ENCODE measurements around the gene TADA2A.

Gene TADA2A

DNA sequence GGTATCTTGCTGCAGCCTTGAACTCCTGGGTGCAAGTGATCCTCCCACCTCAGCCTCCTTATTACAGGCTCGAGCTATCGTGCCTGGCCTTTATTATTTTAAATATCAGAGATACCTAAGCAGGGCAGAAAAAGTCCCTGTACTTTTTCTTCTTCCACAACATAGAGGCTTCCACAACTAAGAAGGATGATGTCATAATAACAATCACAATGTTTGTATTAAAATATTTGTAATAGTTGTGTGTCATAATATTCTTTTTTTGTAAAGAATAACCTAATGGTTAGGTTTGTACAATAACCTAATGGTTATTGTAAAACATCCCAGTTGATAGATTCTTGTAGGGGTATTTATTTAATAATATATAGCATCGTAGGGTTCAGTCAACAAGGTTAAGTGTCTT is 56.4 kb downstream of the TADA2A start:
- FAIRE-seq, result no peak

DNA sequence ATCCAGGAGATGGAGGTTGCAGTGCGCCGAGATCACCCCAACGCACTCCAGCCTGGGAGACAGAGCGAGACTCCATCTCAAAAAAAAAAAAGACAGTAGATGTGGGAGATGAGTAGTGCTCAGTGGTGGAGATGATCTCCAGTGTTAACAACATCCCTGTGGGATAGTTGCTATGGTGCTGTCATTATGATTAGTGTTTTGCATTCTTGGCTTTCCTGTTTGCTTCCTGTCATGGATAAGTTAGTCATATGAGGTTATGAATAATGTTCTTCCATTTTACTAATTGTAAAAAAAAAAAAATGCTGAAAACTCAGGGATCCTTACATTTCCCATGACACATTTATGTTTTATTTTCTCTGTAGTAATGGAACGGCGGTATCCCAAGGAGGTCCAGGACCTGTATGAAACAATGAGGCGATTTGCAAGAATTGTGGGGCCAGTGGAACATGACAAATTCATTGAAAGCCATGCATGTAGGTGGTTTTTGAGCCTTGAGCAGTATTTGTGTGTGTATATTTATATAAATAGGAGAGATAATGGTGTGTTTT is 58.5 kb downstream of the TADA2A start:
- FAIRE-seq, result no peak

DNA sequence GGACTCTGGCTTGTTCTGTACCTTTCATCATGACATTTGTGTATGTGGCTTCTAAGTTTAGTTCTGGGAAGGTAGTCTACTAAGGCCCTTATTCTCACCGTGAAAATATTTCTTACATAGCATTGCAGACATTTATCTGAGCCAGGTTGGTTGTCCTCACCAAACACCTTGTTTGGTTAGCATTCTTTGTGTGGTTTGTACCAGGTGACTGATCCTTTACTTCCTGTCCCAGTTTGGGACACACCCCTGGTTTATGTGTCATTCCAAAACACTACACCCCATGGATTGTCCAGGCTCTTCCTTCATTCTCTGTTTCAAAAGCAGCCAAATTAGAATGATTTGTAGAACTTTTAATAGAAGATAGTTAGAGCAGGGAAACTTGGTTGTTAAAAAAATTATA is 59.8 kb downstream of the TADA2A start:
- no peak for FAIRE-seq

DNA sequence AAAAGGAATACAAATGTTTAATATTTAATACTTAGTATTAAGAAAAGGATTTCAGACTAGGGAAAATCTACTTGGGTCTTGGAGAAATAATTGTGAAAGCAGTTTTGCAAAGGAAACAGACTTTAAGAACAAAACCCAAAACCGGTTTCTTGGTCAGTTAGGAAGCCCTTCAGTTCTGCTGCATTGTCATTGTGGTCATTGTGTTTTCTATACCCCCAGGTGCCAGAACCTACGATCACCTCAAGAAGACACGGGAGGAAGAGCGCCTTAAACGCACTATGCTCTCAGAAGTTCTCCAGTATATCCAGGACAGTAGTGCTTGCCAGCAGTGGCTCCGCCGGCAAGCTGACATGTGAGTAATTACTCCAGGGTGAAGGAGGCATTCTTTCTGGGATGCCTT is 63.5 kb downstream of the TADA2A start:
- no peak for FAIRE-seq

DNA sequence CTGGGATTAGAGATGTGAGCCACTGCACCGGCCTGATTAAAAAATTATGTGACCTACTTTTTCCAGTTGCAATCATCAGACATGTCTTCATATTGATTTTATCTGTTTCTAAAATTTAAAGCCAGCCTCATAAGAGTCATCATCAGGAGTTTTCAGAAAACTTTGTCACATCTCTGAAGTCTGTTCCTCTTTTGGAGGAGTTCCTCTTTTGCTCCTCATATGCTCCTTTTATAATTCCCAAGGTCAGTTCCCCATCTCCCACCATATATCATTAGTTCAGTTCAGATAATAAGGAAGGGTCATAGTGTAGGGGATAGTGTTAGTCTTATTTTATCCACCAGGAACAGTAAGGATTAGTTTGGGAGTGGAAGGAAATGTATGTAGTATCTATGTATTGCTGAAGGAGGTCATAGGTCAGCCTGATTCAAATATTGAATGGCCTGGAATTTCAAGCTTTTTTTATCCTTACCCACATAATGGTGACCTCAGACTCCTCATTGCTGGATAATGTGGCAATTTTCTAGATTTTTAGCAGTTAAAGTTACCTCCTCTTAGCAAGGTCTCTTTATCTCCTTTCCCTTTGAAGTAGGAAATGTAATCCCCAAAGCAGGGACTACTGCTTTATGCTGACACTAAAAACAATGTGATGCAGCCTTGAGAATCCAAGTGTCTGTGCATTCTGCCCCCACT is 69.2 kb downstream of the TADA2A start:
- FAIRE-seq, result no peak

DNA sequence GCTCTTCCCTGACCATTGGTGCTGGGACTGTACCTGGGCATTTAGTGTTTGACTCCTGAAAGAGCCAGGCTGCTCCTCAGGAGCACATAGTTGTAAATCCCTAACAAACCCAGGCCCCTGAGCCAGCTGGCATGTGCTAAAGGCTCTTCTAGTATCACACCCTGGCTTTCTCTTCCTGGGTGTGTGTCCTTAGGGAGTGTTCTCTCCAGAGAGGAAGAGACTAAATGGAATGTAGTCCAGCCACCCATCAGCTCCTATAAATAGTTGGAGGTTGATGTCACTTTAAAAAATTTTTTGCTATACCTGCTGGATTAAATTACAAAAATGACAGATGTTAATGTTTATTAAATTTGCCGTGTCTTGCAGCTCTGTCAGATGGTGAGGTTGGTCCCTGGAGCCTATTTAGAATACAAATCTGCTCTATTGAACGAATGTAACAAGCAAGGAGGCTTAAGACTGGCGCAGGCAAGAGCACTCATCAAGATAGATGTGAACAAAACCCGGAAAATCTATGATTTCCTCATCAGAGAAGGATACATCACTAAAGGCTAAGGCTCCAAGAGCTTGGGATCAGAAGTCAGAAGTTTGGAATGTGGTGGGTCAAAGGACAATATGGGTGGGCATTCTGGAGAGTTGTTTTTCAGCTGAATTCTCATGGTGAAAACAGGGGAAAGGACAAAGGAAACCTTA is 69.9 kb downstream of the TADA2A start:
- FAIRE-seq, result no peak

DNA sequence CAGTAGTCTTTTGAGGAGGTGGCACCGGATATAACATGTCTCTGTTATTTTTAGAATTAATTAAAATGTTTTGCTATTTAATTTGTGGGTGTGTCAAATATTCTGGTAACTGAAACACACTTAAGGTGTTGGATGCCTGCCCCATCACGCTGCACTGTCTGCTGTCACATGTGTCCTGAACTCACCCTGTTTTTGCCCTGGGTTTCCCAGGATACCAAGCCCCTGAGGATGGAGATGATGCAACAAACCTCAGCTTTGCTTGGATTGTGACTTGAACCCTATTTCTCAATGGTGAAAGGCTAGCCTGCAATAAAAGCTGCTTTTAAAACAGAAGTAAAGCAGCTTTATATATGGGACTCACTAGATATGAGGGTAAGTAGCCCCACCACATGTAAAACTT is 71.5 kb downstream of the TADA2A start:
- FAIRE-seq, result no peak

DNA sequence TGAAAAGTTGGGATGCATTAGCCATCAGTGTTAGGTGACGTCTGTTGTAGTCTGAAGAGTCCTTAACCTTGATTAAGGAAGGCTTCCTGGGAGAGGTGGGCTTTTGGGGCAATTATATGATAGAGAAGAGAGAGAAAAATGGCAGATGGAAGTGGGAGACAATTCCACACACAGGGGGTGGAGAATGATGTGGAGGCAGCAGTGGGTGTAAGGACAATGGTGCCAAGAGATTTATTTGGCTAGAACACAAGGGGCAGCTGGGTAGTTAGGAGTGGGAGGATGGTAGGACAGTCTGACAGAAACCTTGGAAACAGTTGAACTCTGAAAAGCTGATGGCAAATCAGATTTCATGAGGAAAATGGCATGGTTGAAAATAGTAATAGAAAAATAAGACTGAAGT is 72.3 kb downstream of the TADA2A start:
- no peak for FAIRE-seq

DNA sequence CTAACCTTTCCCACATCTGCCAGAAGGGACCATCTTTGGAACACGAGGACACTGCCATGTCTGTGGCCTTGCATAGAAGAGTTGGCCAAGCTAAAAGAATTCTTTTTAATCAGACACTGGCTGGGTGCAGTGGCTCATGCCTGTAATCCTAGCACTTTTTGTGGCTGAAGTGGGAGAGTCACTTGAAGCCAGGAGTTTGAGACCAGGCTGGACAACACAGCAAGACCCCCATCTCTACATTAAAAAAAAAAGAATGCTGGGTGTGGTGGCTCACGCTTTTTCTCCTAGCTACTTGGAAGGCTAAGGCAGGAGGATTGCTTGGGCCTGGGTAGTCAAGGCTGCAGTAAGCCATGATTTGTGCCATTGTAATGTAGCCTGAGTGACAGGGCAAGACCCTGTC is 73.7 kb downstream of the TADA2A start:
- FAIRE-seq, result no peak

DNA sequence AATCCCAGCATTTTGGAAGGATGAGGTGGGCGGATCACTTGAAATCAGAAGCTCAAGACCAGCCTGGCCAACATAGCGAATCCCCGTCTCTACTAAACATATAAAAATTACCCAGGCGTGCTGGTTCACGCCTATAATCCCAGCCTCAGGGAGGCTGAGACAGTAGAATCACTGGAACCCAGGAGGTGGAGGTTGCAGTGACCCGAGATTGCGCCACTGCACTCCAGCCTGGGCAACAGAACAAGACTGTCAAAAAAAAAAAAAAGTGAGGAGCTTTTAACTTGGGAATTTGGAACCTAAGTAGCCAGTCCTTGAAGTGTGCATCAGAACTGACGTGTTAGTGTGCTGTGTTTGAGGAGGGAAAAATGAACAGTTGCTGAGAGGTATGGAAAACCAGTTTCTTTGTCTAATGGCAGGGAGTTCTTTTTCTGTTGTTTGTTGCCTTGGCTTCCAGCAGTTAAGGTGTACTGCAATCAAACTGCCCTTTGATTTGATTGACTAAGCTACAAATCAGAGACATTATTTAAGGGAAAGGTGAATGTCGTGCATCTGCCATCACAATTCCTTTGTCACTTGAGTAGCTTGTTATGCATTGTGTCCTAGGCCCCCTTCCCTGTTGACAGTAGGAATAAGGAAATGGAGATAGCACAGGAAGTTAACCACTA is 74.4 kb downstream of the TADA2A start:
- no peak for FAIRE-seq

DNA sequence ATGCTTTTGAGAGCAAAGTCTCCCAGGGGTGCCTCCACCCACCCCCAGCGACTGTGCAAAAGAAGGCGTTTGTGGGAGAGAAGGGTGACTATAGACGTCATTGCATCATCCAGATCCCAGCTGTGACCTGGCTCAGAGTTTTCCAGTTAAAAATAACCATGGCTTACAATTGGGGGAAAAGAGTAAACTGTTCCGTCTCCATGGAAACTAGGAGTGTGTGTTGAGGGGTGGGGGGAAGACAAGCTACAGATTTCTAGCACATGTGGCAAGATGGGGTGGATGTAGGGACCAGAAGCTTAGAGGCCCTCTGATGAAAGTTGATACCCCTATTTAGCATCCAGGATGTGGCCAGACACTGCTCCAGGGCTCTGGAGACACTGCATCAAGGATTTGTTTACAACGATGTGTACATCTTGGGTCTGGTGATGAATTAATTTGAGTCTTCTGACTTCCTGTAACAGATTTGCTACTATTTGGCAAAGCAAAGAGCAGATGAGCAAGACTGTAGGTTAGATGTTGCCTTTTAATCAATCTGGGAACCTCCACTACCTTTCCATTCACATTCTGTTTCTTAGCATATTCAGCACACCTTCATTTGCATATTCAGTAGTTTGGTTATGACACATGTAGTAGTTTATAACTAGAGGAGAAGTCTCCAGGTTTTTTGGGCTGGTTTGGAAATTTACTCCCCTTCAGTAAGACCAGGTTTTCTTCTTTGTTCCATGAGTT is 76.8 kb downstream of the TADA2A start:
- no peak for FAIRE-seq

DNA sequence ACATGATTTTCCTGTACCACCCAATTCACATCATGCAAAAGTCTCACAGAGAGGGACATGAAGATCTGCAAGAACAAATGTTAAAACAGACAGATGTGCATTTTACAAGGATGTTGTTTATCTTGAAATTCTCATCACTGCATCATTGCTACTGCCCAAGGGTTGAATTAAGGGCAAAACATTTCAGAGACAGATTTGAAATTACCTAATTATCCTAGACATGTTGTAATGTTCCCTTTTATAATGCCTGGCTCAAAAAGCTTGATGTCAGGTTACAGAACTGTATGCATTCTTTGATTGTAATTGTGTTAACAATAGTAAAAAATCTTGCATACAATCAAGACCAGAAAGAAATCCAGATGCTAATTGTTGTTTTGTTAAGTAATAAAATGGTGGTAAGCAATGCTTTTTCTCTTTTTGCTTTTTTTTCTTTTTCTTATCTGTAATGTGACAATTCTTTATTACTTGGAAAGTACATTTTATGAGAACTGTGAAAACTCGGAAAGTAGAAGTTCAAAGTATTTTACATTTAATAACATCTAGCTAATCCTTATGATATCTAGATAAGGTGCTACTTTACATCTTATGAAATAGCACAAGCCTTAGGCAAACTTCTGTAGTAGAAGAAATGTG is 79.4 kb downstream of the TADA2A start:
- FAIRE-seq, result no peak

DNA sequence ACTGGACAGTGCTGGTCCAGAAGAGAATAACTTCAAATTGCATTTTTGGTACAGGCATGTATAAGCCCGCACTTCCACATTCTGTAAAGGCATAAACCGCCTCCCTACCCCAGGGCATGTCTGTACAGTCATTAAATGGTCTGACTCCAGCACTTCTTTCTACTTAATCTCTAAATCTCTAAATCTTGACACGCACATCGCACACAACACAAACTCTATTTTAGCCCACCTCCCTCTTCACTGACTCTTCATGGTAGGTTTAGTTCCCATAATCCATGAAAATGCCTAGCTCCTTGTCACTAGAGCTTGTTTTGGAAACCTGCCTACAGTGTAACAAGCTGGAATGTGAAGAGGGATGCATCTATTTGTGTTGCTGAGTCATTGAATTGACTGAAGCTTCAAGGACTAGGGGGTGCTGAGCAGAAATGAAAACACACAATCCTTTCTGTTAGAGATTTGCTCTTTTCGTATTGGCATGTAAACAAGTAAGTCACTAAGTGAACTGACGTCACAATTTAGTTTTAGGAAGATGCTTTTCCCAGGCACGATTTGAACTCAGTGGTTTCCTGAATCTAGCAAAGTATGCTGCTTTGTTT is 81.4 kb downstream of the TADA2A start:
- FAIRE-seq, result no peak

DNA sequence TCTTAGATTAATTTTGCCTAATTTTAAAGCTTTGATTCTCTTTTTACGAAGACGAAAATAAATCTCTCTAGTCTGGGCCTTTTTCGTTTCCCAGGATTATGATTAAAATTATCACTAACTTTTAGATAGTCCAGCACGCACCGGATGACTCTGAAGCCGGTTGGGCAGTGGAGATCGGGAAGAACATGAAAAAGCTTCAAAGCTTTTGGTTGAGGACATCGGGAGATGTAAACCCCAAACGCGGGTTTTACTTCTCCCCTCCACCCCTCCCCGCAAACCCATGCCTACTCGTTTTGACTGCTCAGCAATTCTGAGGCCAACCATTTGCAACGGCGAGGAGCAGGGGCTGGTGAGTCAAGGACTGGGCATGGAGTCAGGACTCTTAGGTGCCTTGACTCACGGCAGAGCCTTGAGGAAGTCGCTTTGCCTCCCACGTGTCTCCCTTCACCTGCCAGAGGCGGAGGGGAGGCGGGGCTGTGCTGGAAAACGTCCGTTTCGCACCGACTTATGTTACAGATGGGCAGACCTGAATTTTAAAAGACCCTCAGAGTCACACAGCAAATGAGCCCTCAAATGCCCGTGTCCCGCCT is 82.0 kb downstream of the TADA2A start:
- no peak for FAIRE-seq

DNA sequence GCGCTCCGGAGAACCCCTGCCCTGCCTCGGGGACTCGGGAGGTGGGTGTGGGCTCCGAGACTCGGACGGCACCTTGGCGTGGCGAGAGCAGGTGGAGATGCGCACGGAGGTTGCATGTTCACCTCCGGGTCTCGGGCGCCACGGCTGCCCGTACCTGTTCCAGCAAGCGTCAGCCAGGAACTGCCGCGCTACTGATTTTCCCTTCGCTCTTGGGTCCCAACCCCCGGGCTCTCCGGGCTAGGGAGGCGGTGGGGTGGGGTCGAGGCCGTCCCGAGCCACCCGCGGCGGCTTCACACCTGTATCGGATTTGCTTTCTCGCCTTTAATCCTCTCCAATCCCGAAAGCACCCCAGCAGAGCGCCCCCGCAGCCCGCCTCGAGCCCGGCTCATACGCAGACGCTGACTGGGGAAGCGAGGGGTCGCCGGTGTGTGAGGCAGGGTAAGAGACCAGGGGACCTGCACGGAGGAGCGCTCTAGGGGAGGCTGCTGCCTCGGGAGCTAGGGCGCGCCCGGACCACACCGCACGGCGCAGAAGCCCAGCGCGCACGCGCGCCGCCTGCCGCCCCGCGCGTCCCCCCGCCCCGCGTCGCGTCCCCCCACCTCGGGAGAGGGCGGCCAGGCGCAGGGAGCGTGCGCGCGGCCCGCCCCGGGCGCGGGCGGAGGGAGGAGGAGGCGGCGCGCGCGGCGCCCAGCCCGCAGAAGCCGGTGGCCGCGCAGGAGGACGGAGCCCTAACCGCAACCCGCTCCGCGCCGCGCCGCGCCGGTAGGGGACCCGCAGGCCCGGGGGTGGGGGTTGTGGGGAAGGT is 82.7 kb downstream of the TADA2A start, which contains the start of gene DUSP14:
Gene DUSP14, plus strand, starts transcription at position 695 of the 805 bp plus-strand sequence. CDS start 22,382 bp downstream, outside the sequence.
- no peak for FAIRE-seq

DNA sequence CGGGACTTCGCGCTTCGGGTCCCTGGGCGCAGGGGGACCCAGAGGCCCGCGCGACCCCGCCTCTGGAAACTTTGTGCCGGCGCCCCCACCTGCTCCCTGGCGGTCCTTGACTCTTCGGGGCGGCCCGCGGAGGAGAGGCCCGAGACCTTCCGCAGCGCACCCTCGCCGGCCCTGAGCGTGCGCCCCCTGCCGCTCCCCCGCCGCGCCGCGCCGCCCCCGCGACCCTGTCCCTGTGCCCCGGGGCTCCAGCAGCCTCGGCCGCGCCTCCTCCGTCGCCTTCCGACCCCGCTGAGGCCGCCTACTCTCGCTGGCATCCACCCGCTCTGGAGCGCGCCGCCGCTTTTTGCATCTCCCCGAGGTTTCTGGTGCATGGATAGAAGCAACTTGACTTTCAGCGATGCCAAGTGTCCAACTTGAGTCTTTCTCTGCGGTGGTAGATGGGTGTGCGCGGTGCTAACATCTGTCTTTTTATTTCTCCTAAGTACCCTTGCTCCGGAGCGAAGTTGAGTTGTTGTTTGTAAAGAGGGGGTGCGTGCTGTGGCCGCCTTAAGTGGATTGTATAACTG is 83.4 kb downstream of the TADA2A start:
- FAIRE-seq, result no peak

DNA sequence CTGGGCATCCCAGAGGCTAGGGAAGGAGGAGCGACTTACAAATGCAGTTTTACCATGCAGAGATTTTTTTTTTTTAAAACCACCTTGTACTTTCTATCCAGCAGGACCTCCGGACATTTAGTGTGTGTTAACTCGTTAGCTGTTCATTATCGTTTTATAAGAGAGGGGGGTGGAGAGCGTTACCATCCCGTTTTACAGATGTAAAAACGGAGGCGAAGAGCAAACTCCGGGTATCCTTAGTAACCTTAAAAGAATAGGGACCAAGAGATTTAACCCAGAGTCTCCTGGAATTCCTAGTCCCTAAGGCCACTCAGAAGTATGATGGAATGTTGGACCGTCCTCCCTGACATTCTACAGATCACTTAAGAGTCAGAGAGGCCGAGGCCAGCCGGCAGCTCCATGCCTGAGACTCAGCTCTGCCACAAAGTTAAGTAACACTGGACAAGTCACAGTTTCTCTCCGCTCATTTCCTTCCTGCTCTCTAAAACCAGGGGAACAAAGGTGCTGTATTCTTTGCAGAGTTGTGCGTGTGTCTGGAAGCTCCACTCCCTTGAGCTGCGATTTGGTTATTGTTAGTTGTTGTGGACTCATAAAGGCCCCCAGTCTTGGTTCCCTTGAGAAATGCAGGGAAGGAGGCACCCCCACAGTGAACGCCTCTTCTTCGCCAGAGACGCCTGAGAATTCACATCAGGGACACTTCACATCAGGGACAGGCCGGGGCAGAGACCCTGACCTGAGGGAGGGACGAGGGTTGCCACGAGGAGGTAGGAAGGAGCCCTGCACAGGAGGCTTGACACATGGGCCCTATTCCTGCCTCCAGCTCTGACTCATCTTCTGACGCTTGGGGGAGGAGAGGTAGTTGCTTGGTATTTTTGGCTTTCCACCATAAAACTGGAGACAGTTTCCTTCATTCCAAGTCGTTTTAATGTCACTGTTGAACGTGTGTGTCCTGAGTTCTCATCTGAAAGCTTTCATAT is 84.2 kb downstream of the TADA2A start:
- no peak for FAIRE-seq

DNA sequence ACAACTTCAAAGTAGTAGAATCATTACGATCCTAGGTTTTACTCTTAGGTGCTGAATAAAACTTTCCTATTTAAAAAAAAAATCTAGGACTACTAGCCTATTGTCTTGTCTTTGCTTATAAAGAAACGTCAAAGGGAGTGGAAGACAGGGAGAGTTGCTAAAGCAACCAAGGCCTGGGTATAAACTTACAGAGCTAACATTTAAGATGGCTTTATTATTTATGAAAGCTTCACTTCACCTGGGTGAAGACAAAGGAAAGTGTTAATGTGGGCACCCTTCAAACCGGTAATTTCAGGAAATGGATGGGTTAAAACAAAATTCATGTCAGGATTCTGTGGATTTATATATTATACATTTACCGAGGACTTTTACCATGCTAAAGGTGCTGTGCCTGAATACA is 85.5 kb downstream of the TADA2A start:
- no peak for FAIRE-seq
